Measurements from ENCODE around the gene DRP2.
"Not testable (repeated sequence)": the region's sequence is repeated elsewhere in the genome, so short reads cannot be mapped to it uniquely, and the experiment has no call there.

Gene DRP2

GRCh38 chrX:101237041-101237440, 17.5 kb downstream of the DRP2 start:
- DNase-seq: no peak

GRCh38 chrX:101241531-101241930, 21.9 kb downstream of the DRP2 start:
- no peak for DNase-seq

- no peak for DNase-seq
Observed at GRCh38 chrX:101252634-101253033, 33.0 kb downstream of the DRP2 start.

GRCh38 chrX:101257448-101258258, 38.1 kb downstream of the DRP2 start:
- no peak for DNase-seq

DNA sequence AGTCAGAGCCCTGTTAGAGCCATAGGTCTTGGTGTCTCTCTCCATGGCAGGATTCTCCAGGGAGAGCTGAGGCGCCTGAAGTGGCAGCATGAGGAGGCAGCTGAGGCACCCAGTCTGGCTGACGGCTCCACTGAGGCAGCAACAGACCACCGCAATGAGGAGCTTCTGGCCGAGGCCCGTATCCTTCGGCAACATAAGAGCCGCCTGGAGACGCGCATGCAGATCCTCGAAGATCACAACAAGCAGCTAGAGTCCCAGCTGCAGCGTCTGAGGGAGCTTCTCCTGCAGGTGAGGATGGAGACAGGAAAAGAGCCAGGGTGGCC, 38.6 kb downstream of the DRP2 start:
- DNase-seq: no peak

GRCh38 chrX:101260435-101260834, 40.8 kb downstream of the DRP2 start:
- no peak for DNase-seq

GRCh38 chrX:101262590-101262989, 43.0 kb downstream of the DRP2 start:
- DNase-seq: no peak

DNA sequence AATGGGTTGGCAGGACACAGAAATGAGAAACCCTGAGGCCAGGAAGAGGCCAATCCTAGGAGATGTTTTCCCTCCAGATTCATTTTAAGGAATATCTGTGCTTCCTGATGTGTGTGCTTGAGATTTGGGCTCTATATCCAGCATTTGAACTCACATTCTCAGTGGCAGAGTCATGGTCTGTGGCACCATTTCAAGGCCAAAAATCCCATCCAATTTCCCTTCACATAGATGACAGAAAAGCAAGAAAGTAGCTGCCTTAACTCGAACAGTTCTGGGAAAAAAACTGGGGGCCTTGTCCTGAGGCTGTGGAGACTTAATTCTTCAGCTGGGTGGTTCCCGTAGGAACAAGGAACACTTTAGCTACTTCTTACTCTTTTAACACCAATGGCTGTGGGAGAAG, 44.2 kb downstream of the DRP2 start:
- DNase-seq: no peak

GRCh38 chrX:101265869-101266428, 46.4 kb downstream of the DRP2 start:
- no peak for DNase-seq

- no peak for DNase-seq
Observed at GRCh38 chrX:101274198-101274597, 54.6 kb downstream of the DRP2 start.

- DNase-seq: no peak
Observed at GRCh38 chrX:101276238-101276637, 56.7 kb downstream of the DRP2 start.

DNA sequence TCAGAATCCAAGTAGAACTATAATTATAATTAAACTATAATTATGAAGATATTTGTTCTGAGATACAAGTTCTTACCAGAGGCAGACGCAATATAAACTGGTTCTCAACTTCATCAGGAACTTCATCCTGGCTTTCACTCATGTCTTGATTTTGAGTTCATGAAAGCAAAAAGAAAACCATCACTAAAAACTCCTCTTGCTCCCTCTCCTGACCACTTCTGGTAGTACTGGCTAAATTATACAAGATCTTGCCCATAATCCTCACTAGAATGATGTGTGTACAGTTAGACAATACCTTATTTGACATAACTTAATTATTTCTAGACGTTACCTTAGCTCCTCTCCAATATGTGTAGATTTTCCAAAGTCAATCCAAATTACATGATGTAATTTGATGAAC, 67.8 kb downstream of the DRP2 start:
- peak; percentile 1 to 18 for DNase-seq

DNA sequence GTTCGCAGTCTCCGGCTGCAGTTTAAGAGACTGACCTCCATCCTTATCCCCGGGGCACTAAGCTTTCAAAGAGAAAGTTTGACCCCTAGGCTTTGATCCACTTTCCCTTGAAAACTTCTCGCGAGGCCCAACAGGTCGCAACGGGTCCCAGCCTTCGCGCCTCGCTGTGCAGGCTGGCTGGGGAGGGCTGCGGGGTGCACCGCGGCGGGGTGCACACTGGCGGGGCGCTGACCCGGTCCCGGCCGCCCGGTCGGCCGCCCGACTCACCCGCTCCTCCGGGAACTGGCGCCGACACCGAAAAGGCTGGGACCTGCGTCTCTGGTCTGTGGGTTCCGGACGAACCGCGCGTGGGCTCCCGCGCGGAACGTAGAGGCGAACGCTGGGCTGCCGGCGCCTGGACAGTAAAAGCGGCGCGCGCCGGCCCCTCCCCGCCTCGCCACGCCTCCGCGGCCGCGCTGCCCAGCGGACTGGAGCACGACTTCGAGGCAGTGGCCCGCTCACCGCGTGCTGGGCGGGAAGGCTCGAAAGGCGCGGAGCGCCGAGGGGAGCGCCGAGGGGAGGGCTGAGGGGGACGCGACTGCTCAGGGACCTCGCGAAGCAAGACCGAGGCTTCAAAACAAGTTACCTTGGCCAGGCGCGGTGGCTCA, 71.5 kb downstream of the DRP2 start, which contains the start of gene TAF7L:
Gene TAF7L, minus strand, starts transcription at position 378 of the 647 bp plus-strand sequence. CDS start 3,791 bp downstream, outside the sequence.
- DNase-seq: no peak

GRCh38 chrX:101295603-101296002, 76.0 kb downstream of the DRP2 start:
- not testable (repeated sequence) for DNase-seq

- no peak for DNase-seq
Observed at GRCh38 chrX:101303790-101304189, 84.2 kb downstream of the DRP2 start.

All from stimulated activated CD4-positive, alpha-beta T cell treated with anti-CD3 and anti-CD28 coated beads, Interleukin-2, amount 100 ng/mL, for 48 hours (primary cell).